ENCODE data around the gene NUDCD3. TPM values are rescaled to one million over a fixed set of nuclear protein-coding genes. Genes with fewer than 3 reads are reported as not detected.

Gene NUDCD3
- total RNA-seq, 4 donors from 2014 or later, result 28.5 to 115 (median 52.6) TPM

- Histone ChIP-seq H3K36me3 (no peaks in the 10 kb centered on the region), H3K4me3 (no peak overlapping the region), H3K27me3 (no peaks in the 10 kb centered on the region), H3K4me1 (peaks cover 0 to 7% of the 10 kb centered on the region in 2 donors), H3K9me3 (no peaks in the 10 kb centered on the region), H3K27ac (no peak overlapping the region)
- TF ChIP-seq POLR2A (IDR thresholded peaks at IDR 0.05), result no peak
- TF ChIP-seq, protein P1, sequence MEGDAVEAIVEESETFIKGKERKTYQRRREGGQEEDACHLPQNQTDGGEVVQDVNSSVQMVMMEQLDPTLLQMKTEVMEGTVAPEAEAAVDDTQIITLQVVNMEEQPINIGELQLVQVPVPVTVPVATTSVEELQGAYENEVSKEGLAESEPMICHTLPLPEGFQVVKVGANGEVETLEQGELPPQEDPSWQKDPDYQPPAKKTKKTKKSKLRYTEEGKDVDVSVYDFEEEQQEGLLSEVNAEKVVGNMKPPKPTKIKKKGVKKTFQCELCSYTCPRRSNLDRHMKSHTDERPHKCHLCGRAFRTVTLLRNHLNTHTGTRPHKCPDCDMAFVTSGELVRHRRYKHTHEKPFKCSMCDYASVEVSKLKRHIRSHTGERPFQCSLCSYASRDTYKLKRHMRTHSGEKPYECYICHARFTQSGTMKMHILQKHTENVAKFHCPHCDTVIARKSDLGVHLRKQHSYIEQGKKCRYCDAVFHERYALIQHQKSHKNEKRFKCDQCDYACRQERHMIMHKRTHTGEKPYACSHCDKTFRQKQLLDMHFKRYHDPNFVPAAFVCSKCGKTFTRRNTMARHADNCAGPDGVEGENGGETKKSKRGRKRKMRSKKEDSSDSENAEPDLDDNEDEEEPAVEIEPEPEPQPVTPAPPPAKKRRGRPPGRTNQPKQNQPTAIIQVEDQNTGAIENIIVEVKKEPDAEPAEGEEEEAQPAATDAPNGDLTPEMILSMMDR (IDR thresholded peaks at IDR 0.05), result no peak
- intact Hi-C loops (cut with DNase I; ENCODE audit: low total_unique reads), result no loop called here
- DNase-seq, result no peak
Observed at GRCh38 chr7:44396931-44397545, 93.4 kb downstream of the NUDCD3 start.

DNA sequence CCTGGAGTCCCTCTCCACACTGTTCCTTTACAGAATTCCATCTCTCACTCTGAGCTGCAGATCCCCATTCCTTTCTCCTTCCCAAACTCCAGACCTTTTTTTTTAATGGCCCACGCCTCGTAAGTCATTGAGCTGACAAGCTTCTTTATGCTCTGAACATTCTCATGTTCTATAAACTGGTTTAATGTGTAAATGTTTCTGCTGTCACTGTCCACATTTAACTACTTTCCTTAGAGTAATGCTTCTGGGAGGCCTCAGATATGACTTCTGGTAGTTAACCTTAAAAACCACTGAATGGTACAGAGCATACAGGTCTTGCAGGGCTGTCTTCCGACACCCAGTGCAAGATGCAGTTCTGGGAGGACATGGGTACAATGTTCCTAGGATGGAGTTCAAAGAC lies 94.0 kb downstream of the NUDCD3 start:
- no peaks in the 10 kb centered on the region for H3K27me3 ChIP-seq
- no peaks in the 10 kb centered on the region for H3K9me3 ChIP-seq
- intact Hi-C loops (cut with DNase I; ENCODE audit: low total_unique reads), result no loop called here
- no peak overlapping the region for H3K4me3 ChIP-seq
- H3K36me3 ChIP-seq, result no peaks in the 10 kb centered on the region
- no peak overlapping the region for H3K27ac ChIP-seq
- H3K4me1 ChIP-seq, result peaks cover 0 to 7% of the 10 kb centered on the region in 2 donors
- TF ChIP-seq, protein P1 (IDR thresholded peaks at IDR 0.05), result no peak
- TF ChIP-seq POLR2A (IDR thresholded peaks at IDR 0.05), result no peak
- no peak for DNase-seq

DNA sequence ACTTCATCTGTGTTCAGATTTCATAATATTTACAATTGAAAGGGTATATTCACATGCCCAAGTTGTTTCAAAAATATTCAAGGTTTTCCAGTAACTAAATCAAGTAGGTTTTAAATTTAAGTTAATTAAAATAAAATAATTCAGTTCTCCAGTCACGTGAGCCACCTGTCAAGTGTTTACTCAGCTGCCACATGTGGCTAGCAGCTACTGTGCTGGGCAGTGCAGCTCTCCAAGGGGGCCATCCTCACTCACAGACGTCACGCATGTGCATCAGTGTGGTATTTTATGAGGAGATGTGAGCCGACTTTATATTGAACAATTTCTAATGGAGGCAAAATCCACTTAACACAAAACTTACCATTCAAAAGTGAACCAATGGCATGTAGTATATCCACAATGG lies 95.4 kb downstream of the NUDCD3 start:
- H3K36me3 ChIP-seq, result no peaks in the 10 kb centered on the region
- TF ChIP-seq, protein P1 (IDR thresholded peaks at IDR 0.05), result no peak
- no peak for TF ChIP-seq POLR2A (IDR thresholded peaks at IDR 0.05)
- H3K9me3 ChIP-seq, result no peaks in the 10 kb centered on the region
- intact Hi-C loops (cut with DNase I; ENCODE audit: low total_unique reads), result no loop called here
- H3K27me3 ChIP-seq, result no peaks in the 10 kb centered on the region
- peaks cover 0 to 7% of the 10 kb centered on the region in 2 donors for H3K4me1 ChIP-seq
- no peak overlapping the region for H3K4me3 ChIP-seq
- no peak overlapping the region for H3K27ac ChIP-seq
- no peak for DNase-seq

DNA sequence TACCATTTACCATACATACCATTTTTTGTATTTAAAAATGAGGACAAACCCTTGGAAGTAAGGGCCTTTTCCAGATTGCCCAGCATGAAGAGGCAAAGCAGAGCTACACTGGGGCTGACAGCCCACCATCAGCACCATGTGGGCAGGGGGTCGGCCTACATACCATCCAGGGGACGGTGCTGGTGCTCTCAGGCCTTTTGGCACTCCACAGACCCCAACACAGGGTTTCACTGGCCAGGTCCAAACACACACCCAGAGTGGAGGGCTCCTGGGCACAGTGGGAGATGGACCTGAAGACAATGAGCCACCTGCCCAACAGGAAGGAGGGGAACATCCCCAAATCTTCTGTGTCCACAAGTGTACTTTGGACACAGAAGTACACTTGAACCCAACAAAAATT lies 95.8 kb downstream of the NUDCD3 start:
- Histone ChIP-seq H3K9me3 (no peaks in the 10 kb centered on the region), H3K27me3 (no peaks in the 10 kb centered on the region), H3K27ac (no peak overlapping the region), H3K4me1 (peaks cover 0 to 7% of the 10 kb centered on the region in 2 donors), H3K4me3 (no peak overlapping the region), H3K36me3 (no peaks in the 10 kb centered on the region)
- intact Hi-C loops (cut with DNase I; ENCODE audit: low total_unique reads), result no loop called here
- TF ChIP-seq, protein P1 (IDR thresholded peaks at IDR 0.05), result no peak
- no peak for TF ChIP-seq POLR2A (IDR thresholded peaks at IDR 0.05)
- no peak for DNase-seq

DNA sequence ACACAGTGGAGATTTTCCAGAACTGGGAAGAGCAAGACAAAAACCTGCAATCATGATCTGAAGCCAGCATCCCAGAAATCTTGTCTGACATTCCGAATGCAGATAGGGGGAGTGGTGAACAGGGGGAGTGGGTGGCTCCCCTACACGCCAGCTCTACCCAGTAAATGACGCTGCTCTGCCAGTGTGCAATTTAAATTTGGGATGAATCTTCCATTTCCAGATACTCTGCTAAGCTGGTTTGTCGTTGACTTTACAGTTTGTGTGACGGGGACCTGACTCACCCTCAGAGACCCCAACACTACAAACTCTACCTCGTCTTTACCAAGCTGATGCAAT lies 96.4 kb downstream of the NUDCD3 start:
- Histone ChIP-seq H3K36me3 (no peaks in the 10 kb centered on the region), H3K4me1 (peaks cover 0 to 7% of the 10 kb centered on the region in 2 donors), H3K9me3 (no peaks in the 10 kb centered on the region), H3K4me3 (no peak overlapping the region), H3K27ac (no peak overlapping the region), H3K27me3 (no peaks in the 10 kb centered on the region)
- TF ChIP-seq, protein P1 (IDR thresholded peaks at IDR 0.05), result no peak
- no peak for TF ChIP-seq POLR2A (IDR thresholded peaks at IDR 0.05)
- intact Hi-C loops (cut with DNase I; ENCODE audit: low total_unique reads), result no loop called here
- no peak for DNase-seq

Measured in uterus (tissue), 4 donors.